Measurements from ENCODE around the gene MAPK8IP1.

The MAPK8IP1 gene

DNA sequence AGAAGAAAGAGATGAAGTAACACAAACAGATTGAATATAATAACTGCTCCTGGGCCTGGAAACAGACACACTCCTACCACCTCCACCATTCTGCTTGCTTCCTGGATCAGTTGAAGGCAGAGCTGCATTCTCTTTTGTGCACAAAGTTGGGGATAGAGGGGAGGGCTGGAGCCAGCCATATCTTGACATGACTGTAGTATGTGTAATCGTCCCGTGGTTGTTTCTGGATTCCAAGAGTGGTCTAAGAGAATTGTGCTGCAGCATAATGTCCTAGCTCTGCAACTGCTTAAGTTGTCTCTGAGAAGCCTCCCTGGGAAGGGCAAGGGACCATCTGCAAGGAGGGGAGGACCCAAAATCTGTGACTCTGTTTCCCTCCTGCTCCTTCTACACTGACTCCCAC is 35.0 kb upstream of the MAPK8IP1 start:
- TF ChIP-seq, protein P1, sequence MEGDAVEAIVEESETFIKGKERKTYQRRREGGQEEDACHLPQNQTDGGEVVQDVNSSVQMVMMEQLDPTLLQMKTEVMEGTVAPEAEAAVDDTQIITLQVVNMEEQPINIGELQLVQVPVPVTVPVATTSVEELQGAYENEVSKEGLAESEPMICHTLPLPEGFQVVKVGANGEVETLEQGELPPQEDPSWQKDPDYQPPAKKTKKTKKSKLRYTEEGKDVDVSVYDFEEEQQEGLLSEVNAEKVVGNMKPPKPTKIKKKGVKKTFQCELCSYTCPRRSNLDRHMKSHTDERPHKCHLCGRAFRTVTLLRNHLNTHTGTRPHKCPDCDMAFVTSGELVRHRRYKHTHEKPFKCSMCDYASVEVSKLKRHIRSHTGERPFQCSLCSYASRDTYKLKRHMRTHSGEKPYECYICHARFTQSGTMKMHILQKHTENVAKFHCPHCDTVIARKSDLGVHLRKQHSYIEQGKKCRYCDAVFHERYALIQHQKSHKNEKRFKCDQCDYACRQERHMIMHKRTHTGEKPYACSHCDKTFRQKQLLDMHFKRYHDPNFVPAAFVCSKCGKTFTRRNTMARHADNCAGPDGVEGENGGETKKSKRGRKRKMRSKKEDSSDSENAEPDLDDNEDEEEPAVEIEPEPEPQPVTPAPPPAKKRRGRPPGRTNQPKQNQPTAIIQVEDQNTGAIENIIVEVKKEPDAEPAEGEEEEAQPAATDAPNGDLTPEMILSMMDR (IDR thresholded peaks at IDR 0.05; ENCODE audit: poor library complexity, severe bottlenecking): no peak

DNA sequence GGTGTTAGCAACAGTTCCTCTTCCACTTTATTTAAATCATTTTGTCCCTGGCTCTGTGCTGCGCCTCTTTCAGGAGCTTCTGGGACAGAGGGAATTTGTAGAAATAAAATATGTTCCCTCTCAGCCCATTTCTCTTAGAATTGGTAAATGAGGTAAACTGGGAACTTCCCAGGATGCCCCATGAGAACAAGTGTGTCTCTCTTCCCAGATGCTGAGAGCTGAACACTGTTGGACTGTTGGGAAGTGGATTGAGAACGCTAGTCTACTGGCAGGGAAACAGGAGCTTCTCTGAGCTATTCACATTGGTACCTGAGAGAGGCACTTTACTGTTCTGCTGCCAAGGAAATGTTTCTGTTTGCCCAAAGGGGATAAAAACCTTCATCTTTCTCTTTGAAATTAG is 34.2 kb upstream of the MAPK8IP1 start:
- Histone ChIP-seq H3K36me3 (ENCODE audit: low read depth) (peaks cover 5% of the 10 kb centered on the region), H3K9me3 (ENCODE audit: severe bottlenecking) (no peaks in the 10 kb centered on the region), H3K27me3 (ENCODE audit: insufficient read depth, poor library complexity, severe bottlenecking) (no peaks in the 10 kb centered on the region), H3K27ac (ENCODE audit: poor library complexity, severe bottlenecking) (no peak overlapping the region), H3K4me1 (ENCODE audit: insufficient read depth, poor library complexity, severe bottlenecking) (peaks cover 4% of the 10 kb centered on the region), H3K4me3 (ENCODE audit: severe bottlenecking) (no peak overlapping the region)
- DNase-seq (ENCODE audit: low spot score) (no peak), ATAC-seq (ENCODE audit: low read depth) (no peak)
- TF ChIP-seq, protein P1 (IDR thresholded peaks at IDR 0.05; ENCODE audit: poor library complexity, severe bottlenecking): no peak

More for the DNA sequence above, 35.0 kb upstream of the MAPK8IP1 start:
- Histone ChIP-seq H3K4me1 (ENCODE audit: insufficient read depth, poor library complexity, severe bottlenecking) (peaks cover 4% of the 10 kb centered on the region), H3K9me3 (ENCODE audit: severe bottlenecking) (no peaks in the 10 kb centered on the region), H3K4me3 (ENCODE audit: severe bottlenecking) (no peak overlapping the region), H3K27ac (ENCODE audit: poor library complexity, severe bottlenecking) (no peak overlapping the region), H3K27me3 (ENCODE audit: insufficient read depth, poor library complexity, severe bottlenecking) (no peaks in the 10 kb centered on the region), H3K36me3 (ENCODE audit: low read depth) (no peaks in the 10 kb centered on the region)
- ATAC-seq (ENCODE audit: low read depth) (no peak), DNase-seq (ENCODE audit: low spot score) (no peak)

DNA sequence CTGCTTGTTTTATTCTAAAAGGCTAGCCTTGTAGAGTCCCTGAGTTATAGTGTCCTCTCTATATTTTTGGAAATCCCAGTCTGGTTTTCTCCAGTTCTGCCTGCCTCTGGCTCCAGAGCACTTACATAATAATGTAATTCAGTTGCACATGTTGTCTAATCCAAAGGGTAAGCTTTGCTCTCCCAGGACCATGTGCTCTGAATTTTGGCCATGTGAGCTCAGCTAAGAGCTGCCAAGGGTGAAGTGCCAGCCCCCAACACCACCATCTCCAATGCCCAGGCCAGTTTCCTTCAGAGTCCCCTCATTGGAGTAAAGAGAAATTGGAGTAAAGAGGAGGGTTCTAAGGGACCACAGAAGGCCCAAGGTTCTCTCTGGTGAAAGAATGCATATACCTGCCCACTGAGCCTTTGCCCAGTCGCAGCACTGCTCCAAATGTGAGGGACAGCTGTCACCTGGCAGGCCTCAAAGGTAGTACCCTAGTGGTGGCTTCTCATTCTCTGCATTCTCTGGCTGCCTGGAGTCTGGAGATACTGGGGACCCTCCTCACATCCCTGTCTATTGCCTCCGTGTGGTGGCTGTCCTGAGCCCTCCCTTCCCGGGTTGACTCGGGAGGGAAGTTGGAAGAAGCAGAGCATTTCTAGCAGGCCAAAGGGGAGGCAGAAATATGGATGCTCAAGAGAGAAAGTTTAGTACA is 33.3 kb upstream of the MAPK8IP1 start:
- TF ChIP-seq, protein P1 (IDR thresholded peaks at IDR 0.05; ENCODE audit: poor library complexity, severe bottlenecking): no peak
- no peak for ATAC-seq (ENCODE audit: low read depth)
- no peak for DNase-seq (ENCODE audit: low spot score)

DNA sequence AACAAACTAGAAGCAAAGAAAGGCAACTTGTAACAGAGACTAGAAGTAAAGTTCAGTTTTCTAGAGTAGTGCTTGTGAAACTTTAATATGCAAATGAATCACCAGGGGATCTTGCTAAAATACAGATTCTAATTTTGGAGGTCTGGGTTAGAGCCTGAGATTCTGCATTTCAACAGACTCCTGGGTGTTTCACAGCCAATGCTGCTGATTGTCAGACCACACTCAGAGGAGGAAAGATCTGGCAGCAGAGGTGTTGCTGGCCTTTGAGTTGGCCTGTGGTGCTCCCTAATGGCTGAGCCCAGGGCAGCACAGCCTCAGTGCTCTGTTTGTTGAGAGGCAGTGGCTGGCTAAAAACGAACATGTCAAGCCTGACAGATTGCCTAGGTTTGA is 32.7 kb upstream of the MAPK8IP1 start:
- Histone ChIP-seq H3K27me3 (ENCODE audit: insufficient read depth, poor library complexity, severe bottlenecking) (no peaks in the 10 kb centered on the region), H3K27ac (ENCODE audit: poor library complexity, severe bottlenecking) (no peak overlapping the region), H3K4me1 (ENCODE audit: insufficient read depth, poor library complexity, severe bottlenecking) (peaks cover 4% of the 10 kb centered on the region), H3K4me3 (ENCODE audit: severe bottlenecking) (no peak overlapping the region), H3K36me3 (ENCODE audit: low read depth) (peaks cover 14% of the 10 kb centered on the region), H3K9me3 (ENCODE audit: severe bottlenecking) (no peaks in the 10 kb centered on the region)
- DNase-seq (ENCODE audit: low spot score) (no peak), ATAC-seq (ENCODE audit: low read depth) (no peak)
- TF ChIP-seq, protein P1 (IDR thresholded peaks at IDR 0.05; ENCODE audit: poor library complexity, severe bottlenecking): no peak

More for the DNA sequence above, 33.3 kb upstream of the MAPK8IP1 start:
- no peak overlapping the region for H3K27ac ChIP-seq (ENCODE audit: poor library complexity, severe bottlenecking)
- H3K36me3 ChIP-seq (ENCODE audit: low read depth): peaks cover 9% of the 10 kb centered on the region
- H3K9me3 ChIP-seq (ENCODE audit: severe bottlenecking): no peaks in the 10 kb centered on the region
- no peak overlapping the region for H3K4me3 ChIP-seq (ENCODE audit: severe bottlenecking)
- H3K4me1 ChIP-seq (ENCODE audit: insufficient read depth, poor library complexity, severe bottlenecking): peaks cover 4% of the 10 kb centered on the region
- H3K27me3 ChIP-seq (ENCODE audit: insufficient read depth, poor library complexity, severe bottlenecking): no peaks in the 10 kb centered on the region
